Esophagus muscularis mucosa (tissue), 4 donors: ENCODE results near the gene FAM209B. TPM values are rescaled to one million over a fixed set of nuclear protein-coding genes. Genes with fewer than 3 reads are reported as not detected.

ENCODE experiments used
- DNase-seq: peaks from one replicate; pipeline ENCODE4 v3.0.0-alpha.2; 2017; ENCODE audit errors: extremely low spot score
- H3K27ac ChIP-seq, 4 donors: fragments of 200-600 bp; sonication (generic); replicated peaks in 1 of 4; 1 replicate in 3 of 4; 2 replicates in 1 of 4; pipeline ENCODE4 v1.5.1; 2016 to 2019; ENCODE audit warnings: mild to moderate bottlenecking in 1 of 4
- H3K27me3 ChIP-seq, 4 donors: fragments of 200-600 bp; sonication (generic); one replicate each; pipeline versions ENCODE4 v1.5.1 to v1.6.0; 2016 to 2019
- H3K36me3 ChIP-seq, 4 donors: fragments of 200-600 bp; sonication (generic); one replicate each; pipeline ENCODE4 v1.5.1; 2016 to 2019
- H3K4me1 ChIP-seq, 4 donors: fragments of 200-600 bp; sonication (generic); one replicate each; pipeline ENCODE4 v1.5.1; 2016 to 2019
- H3K4me3 ChIP-seq, 4 donors: fragments of 200-600 bp; sonication (generic); 1 replicate in 2 of 4; 2 replicates in 2 of 4; pipeline ENCODE4 v1.5.1; 2016 to 2019; ENCODE audit warnings: mild to moderate bottlenecking in 4 of 4, moderate library complexity in 1 of 4
- H3K9me3 ChIP-seq, 4 donors: fragments of 200-600 bp; sonication (generic); 1 replicate in 3 of 4; 2 replicates in 1 of 4; pipeline ENCODE4 v1.5.1; 2016 to 2019
- CTCF ChIP-seq, 3 experiments: fragments of 200-600 bp in 2 of 3; fragments of 450-650 bp in 1 of 3; sonication (generic) in 2 of 3; IDR thresholded peaks; one replicate each; pipeline ENCODE4 v1.5.1; 2017 to 2019; ENCODE audit warnings: antibody characterized with exemption in 3 of 3, mild to moderate bottlenecking in 2 of 3, moderate library complexity in 1 of 3
- EP300 ChIP-seq: sonication (generic); formaldehyde crosslinking; IDR thresholded peaks from one replicate; pipeline ENCODE4 v1.6.1; 2017; ENCODE audit warnings: antibody characterized with exemption
- POLR2A ChIP-seq: fragments of 450-650 bp; IDR thresholded peaks from one replicate; pipeline ENCODE4 v1.6.1; 2017; ENCODE audit warnings: antibody characterized with exemption, moderate library complexity, mild to moderate bottlenecking, low read depth
- POLR2AphosphoS5 ChIP-seq, 2 donors: sonication (generic); formaldehyde crosslinking; IDR thresholded peaks; one replicate each; pipeline ENCODE4 v1.6.1; 2017; ENCODE audit warnings: antibody characterized with exemption in 2 of 2
- WGBS: methylation state at CpG from one replicate; pipeline ENCODE4 v1.1.5; 2018; 5-methylcytosine and 5-hydroxymethylcytosine counted together
- intact Hi-C: fragments of 100-400 bp; cut with DNase I; formaldehyde crosslinking; loops from one replicate; pipeline ENCODE4 v1.15.1; 2023
- total RNA-seq, 4 donors: library from RNA; depleted of rRNA; stranded (reverse); fragments of >200 nt; gene quantifications; one replicate each; pipeline versions ENCODE4 v1.1.0 to v1.2.1, GENCODE V29; 2016

The FAM209B gene
- total RNA-seq, 4 donors from 2014 or later, result 0.52 TPM; not detected in 3

- intact Hi-C loops, result no loop called here
- no peak for DNase-seq
- H3K9me3 ChIP-seq, result no peaks in the 10 kb centered on the region
- TF ChIP-seq EP300 (no peak), POLR2AphosphoS5 (IDR thresholded peaks at IDR 0.05) (no peak), CTCF (IDR thresholded peaks at IDR 0.05) (no peak), POLR2A (no peak)
- H3K27me3 ChIP-seq, result no peaks in the 10 kb centered on the region
- H3K4me3 ChIP-seq, result no peak overlapping the region
- no peaks in the 10 kb centered on the region for H3K4me1 ChIP-seq
- H3K36me3 ChIP-seq, result no peaks in the 10 kb centered on the region
- no peak overlapping the region for H3K27ac ChIP-seq
- 96% methylated on average over 3 of the region's 4 CpGs for WGBS
These were observed 39.1 kb downstream of the FAM209B start for GRCh38 chr20:56572172-56572571.

- no peak for DNase-seq
- 78% methylated on average over 2 of the region's 5 CpGs for WGBS
These were observed 40.9 kb downstream of the FAM209B start for GRCh38 chr20:56573986-56574385.

DNA sequence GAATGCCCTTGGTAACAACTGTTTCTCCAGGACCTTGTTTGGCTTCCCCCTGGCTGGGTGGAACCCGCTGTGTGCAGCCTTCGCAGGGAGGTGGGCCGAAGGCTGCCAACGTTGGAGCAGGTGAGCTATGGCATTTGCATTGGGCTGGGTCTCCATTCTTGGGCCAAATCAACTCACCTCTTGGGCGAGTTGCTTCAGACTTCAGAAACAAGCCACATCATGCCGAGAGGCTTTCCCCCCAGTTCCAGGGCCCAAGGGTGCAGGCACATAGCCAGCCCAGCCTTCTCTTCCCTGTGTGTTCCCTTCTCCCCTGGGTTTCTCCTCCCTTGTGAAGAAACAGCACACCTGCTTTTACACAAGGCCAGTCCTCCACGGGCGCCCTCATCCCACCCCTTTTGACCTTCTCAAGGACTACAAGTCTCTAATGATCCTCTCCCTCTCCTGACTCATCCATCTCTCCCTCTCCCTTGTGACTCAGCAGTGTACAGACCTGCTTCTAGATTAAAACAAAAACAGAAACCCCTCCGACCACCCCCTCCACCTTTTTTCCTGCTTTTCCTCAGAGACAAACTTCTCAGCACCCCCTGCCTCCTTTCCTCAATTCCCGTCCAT lies 41.6 kb downstream of the FAM209B start:
- Histone ChIP-seq H3K4me3 (no peak overlapping the region), H3K36me3 (no peaks in the 10 kb centered on the region), H3K27ac (no peak overlapping the region), H3K27me3 (no peaks in the 10 kb centered on the region), H3K4me1 (no peaks in the 10 kb centered on the region), H3K9me3 (no peaks in the 10 kb centered on the region)
- WGBS, result 79% methylated on average over 9 of the region's 10 CpGs
- no peak for DNase-seq
- intact Hi-C loops, result no loop called here
- TF ChIP-seq EP300 (no peak), POLR2A (no peak), POLR2AphosphoS5 (IDR thresholded peaks at IDR 0.05) (no peak), CTCF (IDR thresholded peaks at IDR 0.05) (no peak)

More at GRCh38 chr20:56573986-56574385, 40.9 kb downstream of the FAM209B start:
- Histone ChIP-seq H3K27me3 (no peaks in the 10 kb centered on the region), H3K4me3 (no peak overlapping the region), H3K27ac (no peak overlapping the region), H3K9me3 (no peaks in the 10 kb centered on the region), H3K36me3 (no peaks in the 10 kb centered on the region), H3K4me1 (no peaks in the 10 kb centered on the region)
- intact Hi-C loops, result no loop called here
- TF ChIP-seq EP300 (no peak), CTCF (IDR thresholded peaks at IDR 0.05) (no peak), POLR2A (no peak), POLR2AphosphoS5 (IDR thresholded peaks at IDR 0.05) (no peak)

GRCh38 chr20:56575157-56575556 lies 42.1 kb downstream of the FAM209B start:
- no peak for DNase-seq
- TF ChIP-seq EP300 (no peak), CTCF (IDR thresholded peaks at IDR 0.05) (no peak), POLR2AphosphoS5 (IDR thresholded peaks at IDR 0.05) (no peak), POLR2A (no peak)
- Histone ChIP-seq H3K9me3 (no peaks in the 10 kb centered on the region), H3K4me1 (no peaks in the 10 kb centered on the region), H3K27ac (no peak overlapping the region), H3K4me3 (no peak overlapping the region), H3K36me3 (no peaks in the 10 kb centered on the region), H3K27me3 (no peaks in the 10 kb centered on the region)
- 80% methylated on average over 9 of the region's 9 CpGs for WGBS
- intact Hi-C loops, result no loop called here

- Histone ChIP-seq H3K27me3 (no peaks in the 10 kb centered on the region), H3K9me3 (no peaks in the 10 kb centered on the region), H3K36me3 (no peaks in the 10 kb centered on the region), H3K4me1 (no peaks in the 10 kb centered on the region), H3K4me3 (no peak overlapping the region), H3K27ac (no peak overlapping the region)
- 78% methylated on average over 4 of the region's 4 CpGs for WGBS
- DNase-seq, result no peak
- TF ChIP-seq CTCF (IDR thresholded peaks at IDR 0.05), result no peak
- TF ChIP-seq POLR2AphosphoS5 (IDR thresholded peaks at IDR 0.05), result no peak
- no peak for TF ChIP-seq EP300
- TF ChIP-seq POLR2A, result no peak
- intact Hi-C loops, result no loop called here
These were observed 42.9 kb downstream of the FAM209B start for GRCh38 chr20:56575961-56576360.
